Skeletal muscle satellite cell (primary cell): ENCODE measurements around the gene EFCAB8.

Experiments used
- H3K27me3 ChIP-seq: 2 replicates; pipeline ENCODE4 v1.7.0; 2013; ENCODE audit warnings: low read length; ENCODE audit not compliant: control insufficient read depth, insufficient read depth
- H3K36me3 ChIP-seq: 2 replicates; pipeline ENCODE4 v1.7.0; 2013; ENCODE audit warnings: mild to moderate bottlenecking, control low read depth, low read length; ENCODE audit not compliant: insufficient read depth
- H3K4me1 ChIP-seq: 2 replicates; pipeline ENCODE4 v1.7.0; 2013; ENCODE audit warnings: low read length; ENCODE audit not compliant: control insufficient read depth, insufficient read depth
- H3K4me2 ChIP-seq: 2 replicates; pipeline ENCODE4 v1.7.0; 2013; ENCODE audit warnings: mild to moderate bottlenecking, low read length
- H3K4me3 ChIP-seq: 2 replicates; pipeline ENCODE4 v1.7.0; 2013; ENCODE audit warnings: low read length
- H3K9ac ChIP-seq: 2 replicates; pipeline ENCODE4 v1.7.0; 2013; ENCODE audit warnings: mild to moderate bottlenecking, low read depth, low read length, moderate library complexity
- H3K9me3 ChIP-seq: replicated peaks from 2 replicates; pipeline ENCODE4 v1.7.0; 2013; ENCODE audit warnings: mild to moderate bottlenecking, control low read depth, low read length

The EFCAB8 gene

GRCh38 chr20:32917191-32917950, 58.6 kb downstream of the EFCAB8 start:
- H3K4me2 ChIP-seq, result no peak overlapping the region
- peaks cover 4% of the 10 kb centered on the region for H3K27me3 ChIP-seq
- no peak overlapping the region for H3K4me3 ChIP-seq
- H3K4me1 ChIP-seq, result no peaks in the 10 kb centered on the region
- H3K36me3 ChIP-seq, result no peaks in the 10 kb centered on the region
- H3K9me3 ChIP-seq, result no peaks in the 10 kb centered on the region
- H3K9ac ChIP-seq, result no peak overlapping the region

- no peaks in the 10 kb centered on the region for H3K36me3 ChIP-seq
- H3K9ac ChIP-seq, result no peak overlapping the region
- no peaks in the 10 kb centered on the region for H3K9me3 ChIP-seq
- peaks cover 6% of the 10 kb centered on the region for H3K27me3 ChIP-seq
- no peaks in the 10 kb centered on the region for H3K4me1 ChIP-seq
- H3K4me2 ChIP-seq, result no peak overlapping the region
- H3K4me3 ChIP-seq, result no peak overlapping the region
Measured at GRCh38 chr20:32918296-32918695, 59.6 kb downstream of the EFCAB8 start.

GRCh38 chr20:32918751-32919150, 60.0 kb downstream of the EFCAB8 start:
- Histone ChIP-seq H3K9me3 (no peaks in the 10 kb centered on the region), H3K4me3 (no peak overlapping the region), H3K36me3 (no peaks in the 10 kb centered on the region), H3K9ac (no peak overlapping the region), H3K27me3 (peaks cover 6% of the 10 kb centered on the region), H3K4me1 (no peaks in the 10 kb centered on the region), H3K4me2 (no peak overlapping the region)

DNA sequence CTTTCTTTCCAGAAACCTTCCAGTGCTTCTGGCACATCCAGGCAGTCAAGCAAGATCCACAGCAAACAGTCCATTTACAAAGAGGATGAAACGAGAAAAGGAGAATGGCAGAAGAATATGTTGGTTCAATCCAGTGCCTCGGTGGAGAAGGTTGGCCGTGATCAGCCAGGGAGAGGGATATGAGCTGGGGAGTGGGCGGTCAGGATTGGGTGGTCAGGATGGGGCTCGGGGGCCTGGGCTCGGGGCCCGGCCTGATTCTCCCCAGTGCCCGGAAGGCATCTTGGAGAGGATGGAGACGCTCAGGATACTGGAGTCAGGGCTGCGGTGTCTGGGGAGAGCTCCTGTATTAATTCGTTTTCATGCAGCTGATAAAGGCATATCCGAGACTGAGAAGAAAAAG, 61.3 kb downstream of the EFCAB8 start:
- Histone ChIP-seq H3K36me3 (no peaks in the 10 kb centered on the region), H3K9me3 (no peaks in the 10 kb centered on the region), H3K9ac (no peak overlapping the region), H3K4me1 (no peaks in the 10 kb centered on the region), H3K4me3 (no peak overlapping the region), H3K27me3 (peaks cover 6% of the 10 kb centered on the region), H3K4me2 (no peak overlapping the region)

DNA sequence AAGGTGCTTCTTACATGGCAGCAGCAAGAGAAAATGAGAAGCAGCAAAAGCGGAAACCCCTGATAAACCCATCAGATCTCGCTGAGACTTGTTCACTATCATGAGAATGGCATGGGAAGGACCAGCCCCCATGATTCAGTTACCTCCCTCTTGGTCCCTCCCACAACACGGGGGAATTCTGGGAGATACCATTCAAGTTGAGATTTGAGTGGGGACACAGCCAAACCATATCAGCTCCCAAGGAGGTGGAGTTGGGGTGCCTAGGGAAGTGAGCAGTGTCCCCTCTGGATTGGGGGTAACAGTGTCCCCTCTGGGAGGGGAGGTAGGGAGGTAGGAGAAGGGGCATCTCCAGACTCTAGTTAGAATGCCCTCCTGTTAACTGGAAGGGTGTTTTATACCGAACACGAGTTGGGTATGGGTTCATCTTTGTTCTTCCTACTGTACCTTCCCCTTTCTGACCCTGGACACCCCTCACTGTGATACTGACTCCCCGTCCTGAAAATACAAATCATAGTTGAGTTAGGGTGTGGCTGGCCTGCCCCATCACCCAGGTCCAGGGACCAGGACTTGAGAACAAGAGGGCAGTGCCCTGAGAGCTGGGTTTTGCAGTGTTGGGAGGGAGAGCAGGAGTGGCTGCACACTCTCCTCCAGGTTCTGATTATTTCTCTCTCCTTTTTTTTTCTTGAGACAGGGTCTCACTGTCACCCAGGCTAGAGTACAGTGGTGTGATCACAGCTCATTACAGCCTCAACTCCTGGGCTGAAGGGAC, 62.0 kb downstream of the EFCAB8 start:
- H3K9ac ChIP-seq, result no peak overlapping the region
- peaks cover 7% of the 10 kb centered on the region for H3K27me3 ChIP-seq
- H3K4me3 ChIP-seq, result no peak overlapping the region
- no peaks in the 10 kb centered on the region for H3K9me3 ChIP-seq
- no peak overlapping the region for H3K4me2 ChIP-seq
- no peaks in the 10 kb centered on the region for H3K36me3 ChIP-seq
- no peaks in the 10 kb centered on the region for H3K4me1 ChIP-seq

GRCh38 chr20:32922466-32922865, 63.7 kb downstream of the EFCAB8 start:
- H3K4me1 ChIP-seq, result no peaks in the 10 kb centered on the region
- H3K27me3 ChIP-seq, result peaks cover 11% of the 10 kb centered on the region
- H3K9me3 ChIP-seq, result no peaks in the 10 kb centered on the region
- no peak overlapping the region for H3K9ac ChIP-seq
- H3K36me3 ChIP-seq, result no peaks in the 10 kb centered on the region
- H3K4me3 ChIP-seq, result no peak overlapping the region
- no peak overlapping the region for H3K4me2 ChIP-seq

DNA sequence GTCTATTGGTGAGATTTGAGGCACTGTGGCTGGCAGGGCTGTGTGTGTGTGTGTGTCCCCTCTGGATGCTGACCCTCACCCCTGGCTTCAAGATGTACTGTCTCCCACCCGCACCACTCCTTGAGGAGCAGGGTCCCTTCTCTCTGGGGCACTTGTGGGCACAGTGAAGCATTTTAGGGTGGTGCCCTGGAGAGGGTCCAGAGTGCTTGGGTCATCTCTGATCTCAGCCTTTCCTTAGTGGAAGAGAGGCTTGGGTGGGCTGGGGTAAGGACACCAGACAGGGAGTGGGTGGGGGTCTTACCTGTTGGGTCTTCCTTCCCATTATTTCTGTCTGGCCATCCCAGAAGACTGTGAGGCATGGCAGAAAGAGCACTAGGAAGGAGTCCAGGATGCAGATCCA, 66.1 kb downstream of the EFCAB8 start:
- Histone ChIP-seq H3K4me2 (no peak overlapping the region), H3K27me3 (peaks cover 18% of the 10 kb centered on the region), H3K9me3 (no peaks in the 10 kb centered on the region), H3K36me3 (no peaks in the 10 kb centered on the region), H3K9ac (no peak overlapping the region), H3K4me3 (no peak overlapping the region), H3K4me1 (no peaks in the 10 kb centered on the region)

GRCh38 chr20:32925481-32926196, 66.9 kb downstream of the EFCAB8 start:
- H3K4me1 ChIP-seq, result no peaks in the 10 kb centered on the region
- H3K36me3 ChIP-seq, result no peaks in the 10 kb centered on the region
- H3K4me3 ChIP-seq, result no peak overlapping the region
- H3K4me2 ChIP-seq, result no peak overlapping the region
- no peaks in the 10 kb centered on the region for H3K9me3 ChIP-seq
- no peak overlapping the region for H3K9ac ChIP-seq
- H3K27me3 ChIP-seq, result peaks cover 20% of the 10 kb centered on the region

DNA sequence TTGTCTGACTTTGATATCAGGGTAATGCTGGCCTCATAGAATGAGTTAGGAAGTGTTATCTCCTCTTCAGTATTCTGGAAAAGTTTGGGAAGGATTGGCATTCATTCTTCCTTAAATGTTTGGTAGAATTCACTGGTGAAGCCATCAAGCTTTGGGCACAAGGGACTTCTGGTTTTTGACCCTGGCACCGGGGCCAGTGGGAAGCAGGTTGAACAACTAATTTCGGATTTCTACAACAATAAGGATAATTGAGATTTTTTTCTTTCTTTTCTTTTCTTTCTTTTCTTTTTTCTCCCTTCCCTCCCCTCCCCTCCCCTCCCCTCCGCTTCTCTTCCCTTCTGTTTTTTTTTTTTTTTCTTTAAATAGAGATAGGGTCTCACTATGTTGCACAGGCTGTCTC, 70.4 kb downstream of the EFCAB8 start:
- no peaks in the 10 kb centered on the region for H3K36me3 ChIP-seq
- H3K9ac ChIP-seq, result no peak overlapping the region
- peaks cover 15% of the 10 kb centered on the region for H3K27me3 ChIP-seq
- no peaks in the 10 kb centered on the region for H3K4me1 ChIP-seq
- H3K9me3 ChIP-seq, result no peaks in the 10 kb centered on the region
- no peak overlapping the region for H3K4me3 ChIP-seq
- H3K4me2 ChIP-seq, result no peak overlapping the region

DNA sequence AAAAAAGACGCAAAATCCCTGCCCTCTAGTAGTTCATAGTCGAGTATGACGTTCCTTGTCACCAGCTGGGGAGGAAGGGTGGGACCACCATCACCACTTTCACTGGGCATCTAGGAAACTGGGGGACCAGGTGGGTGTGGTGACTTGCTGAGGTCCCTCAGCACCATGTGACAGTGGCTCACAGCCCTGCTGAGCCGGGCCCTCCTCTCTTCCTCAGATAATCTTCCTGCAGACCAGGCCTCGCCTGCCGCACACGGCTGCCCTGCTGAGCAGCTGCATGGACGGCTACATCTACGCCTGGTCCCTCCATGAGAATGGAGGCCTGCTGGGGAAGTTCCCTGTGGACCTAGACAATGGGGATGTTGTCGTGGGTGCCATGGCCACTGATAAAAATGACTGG, 71.5 kb downstream of the EFCAB8 start:
- Histone ChIP-seq H3K9me3 (no peaks in the 10 kb centered on the region), H3K4me3 (no peak overlapping the region), H3K27me3 (peaks cover 15% of the 10 kb centered on the region), H3K9ac (no peak overlapping the region), H3K36me3 (no peaks in the 10 kb centered on the region), H3K4me1 (no peaks in the 10 kb centered on the region), H3K4me2 (no peak overlapping the region)

DNA sequence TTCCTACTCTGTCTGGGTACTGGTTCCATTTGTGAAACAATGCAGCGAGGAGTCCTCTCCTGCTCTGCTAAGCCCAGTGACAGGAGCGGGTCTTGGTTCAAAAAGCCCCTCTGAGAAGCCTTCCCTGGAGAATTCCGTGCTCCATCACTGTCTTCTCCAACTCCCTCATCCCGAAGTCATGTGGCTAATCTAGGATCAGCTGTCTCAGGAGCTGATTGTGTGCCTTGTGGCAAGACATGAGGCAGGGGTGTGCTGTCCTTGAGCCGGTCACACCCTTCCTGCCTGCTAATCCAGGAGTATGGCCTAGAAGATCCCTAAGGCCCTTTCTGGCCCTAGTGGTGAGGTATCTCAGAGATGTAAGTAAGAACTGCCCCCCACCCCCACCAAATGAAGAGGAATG, 72.0 kb downstream of the EFCAB8 start:
- H3K36me3 ChIP-seq, result no peaks in the 10 kb centered on the region
- no peak overlapping the region for H3K4me3 ChIP-seq
- H3K9me3 ChIP-seq, result no peaks in the 10 kb centered on the region
- no peaks in the 10 kb centered on the region for H3K4me1 ChIP-seq
- H3K4me2 ChIP-seq, result no peak overlapping the region
- H3K9ac ChIP-seq, result no peak overlapping the region
- H3K27me3 ChIP-seq, result peaks cover 13% of the 10 kb centered on the region
